ENCODE results near the gene TARBP1.
A peak's percentile ranks its signal among the peaks of the same experiment; 100 is the strongest.
"Not testable (repeated sequence)": the region's sequence is repeated elsewhere in the genome, so short reads cannot be mapped to it uniquely, and the experiment has no call there.

Gene TARBP1

GRCh38 chr1:234373959-234374254, 105.1 kb downstream of the TARBP1 start:
- peaks cover 29% of the 10 kb centered on the region for H3K36me3 ChIP-seq (ENCODE audit: control insufficient read depth, low read depth, low read length)
- H3K27me3 ChIP-seq (ENCODE audit: control insufficient read depth, insufficient read depth, low read length), result peaks cover 3% of the 10 kb centered on the region
- H3K27ac ChIP-seq (ENCODE audit: low read length), result no peak overlapping the region
- H3K9me3 ChIP-seq (ENCODE audit: control insufficient read depth, low read depth, low read length), result no peaks in the 10 kb centered on the region
- H3K4me3 ChIP-seq (ENCODE audit: low read length), result peak overlapping the region; percentile 100
- peaks cover 4% of the 10 kb centered on the region for H3K4me1 ChIP-seq (ENCODE audit: control insufficient read depth, low read depth, low read length)
- H3K9ac ChIP-seq (ENCODE audit: low read length), result peak overlapping the region; percentile 90

GRCh38 chr1:234373064-234373958, 105.7 kb downstream of the TARBP1 start, which contains the start of gene COA6:
Gene COA6, plus strand, starts transcription at chr1:234373456. Its CDS starts 11 bp downstream, at chr1:234373467.
- Histone ChIP-seq H3K9ac (ENCODE audit: low read length) (peak within 1 kb of the TSS; percentile 90), H3K27me3 (ENCODE audit: control insufficient read depth, insufficient read depth, low read length) (peaks cover 5% of the 10 kb centered on the region), H3K36me3 (ENCODE audit: control insufficient read depth, low read depth, low read length) (peaks cover 26% of the 10 kb centered on the region), H3K27ac (ENCODE audit: low read length) (peak within 1 kb of the TSS; percentile 84), H3K9me3 (ENCODE audit: control insufficient read depth, low read depth, low read length) (no peaks in the 10 kb centered on the region), H3K4me3 (ENCODE audit: low read length) (peak within 1 kb of the TSS; percentile 100), H3K4me1 (ENCODE audit: control insufficient read depth, low read depth, low read length) (peaks cover 4% of the 10 kb centered on the region)

- peak overlapping the region; percentile 100 for H3K4me3 ChIP-seq (ENCODE audit: low read length)
- peak overlapping the region; percentile 90 for H3K9ac ChIP-seq (ENCODE audit: low read length)
- peaks cover 4% of the 10 kb centered on the region for H3K4me1 ChIP-seq (ENCODE audit: control insufficient read depth, low read depth, low read length)
- H3K9me3 ChIP-seq (ENCODE audit: control insufficient read depth, low read depth, low read length), result no peaks in the 10 kb centered on the region
- peaks cover 6% of the 10 kb centered on the region for H3K27me3 ChIP-seq (ENCODE audit: control insufficient read depth, insufficient read depth, low read length)
- H3K27ac ChIP-seq (ENCODE audit: low read length), result no peak overlapping the region
- H3K36me3 ChIP-seq (ENCODE audit: control insufficient read depth, low read depth, low read length), result peaks cover 15% of the 10 kb centered on the region
Observed at GRCh38 chr1:234372011-234372757, 106.8 kb downstream of the TARBP1 start.

- peaks cover 6% of the 10 kb centered on the region for H3K27me3 ChIP-seq (ENCODE audit: control insufficient read depth, insufficient read depth, low read length)
- peaks cover 12% of the 10 kb centered on the region for H3K36me3 ChIP-seq (ENCODE audit: control insufficient read depth, low read depth, low read length)
- H3K9ac ChIP-seq (ENCODE audit: low read length), result no peak overlapping the region
- no peak overlapping the region for H3K27ac ChIP-seq (ENCODE audit: low read length)
- peaks cover 4% of the 10 kb centered on the region for H3K4me1 ChIP-seq (ENCODE audit: control insufficient read depth, low read depth, low read length)
- no peak overlapping the region for H3K4me3 ChIP-seq (ENCODE audit: low read length)
- H3K9me3 ChIP-seq (ENCODE audit: control insufficient read depth, low read depth, low read length), result no peaks in the 10 kb centered on the region
Observed at GRCh38 chr1:234371414-234371813, 107.6 kb downstream of the TARBP1 start.

GRCh38 chr1:234369784-234370183, 109.2 kb downstream of the TARBP1 start:
- peaks cover 6% of the 10 kb centered on the region for H3K27me3 ChIP-seq (ENCODE audit: control insufficient read depth, insufficient read depth, low read length)
- no peak overlapping the region for H3K9ac ChIP-seq (ENCODE audit: low read length)
- no peaks in the 10 kb centered on the region for H3K9me3 ChIP-seq (ENCODE audit: control insufficient read depth, low read depth, low read length)
- H3K27ac ChIP-seq (ENCODE audit: low read length), result no peak overlapping the region
- H3K4me3 ChIP-seq (ENCODE audit: low read length), result no peak overlapping the region
- peaks cover 4% of the 10 kb centered on the region for H3K4me1 ChIP-seq (ENCODE audit: control insufficient read depth, low read depth, low read length)
- no peaks in the 10 kb centered on the region for H3K36me3 ChIP-seq (ENCODE audit: control insufficient read depth, low read depth, low read length)

- Histone ChIP-seq H3K9ac (ENCODE audit: low read length) (no peak overlapping the region), H3K9me3 (ENCODE audit: control insufficient read depth, low read depth, low read length) (no peaks in the 10 kb centered on the region), H3K4me1 (ENCODE audit: control insufficient read depth, low read depth, low read length) (peaks cover 4% of the 10 kb centered on the region), H3K27me3 (ENCODE audit: control insufficient read depth, insufficient read depth, low read length) (peaks cover 6% of the 10 kb centered on the region), H3K27ac (ENCODE audit: low read length) (no peak overlapping the region), H3K4me3 (ENCODE audit: low read length) (no peak overlapping the region), H3K36me3 (ENCODE audit: control insufficient read depth, low read depth, low read length) (no peaks in the 10 kb centered on the region)
Observed at GRCh38 chr1:234369033-234369430, 109.9 kb downstream of the TARBP1 start.

GRCh38 chr1:234368320-234369032, 110.5 kb downstream of the TARBP1 start:
- no peaks in the 10 kb centered on the region for H3K36me3 ChIP-seq (ENCODE audit: control insufficient read depth, low read depth, low read length)
- no peak overlapping the region for H3K4me3 ChIP-seq (ENCODE audit: low read length)
- H3K9ac ChIP-seq (ENCODE audit: low read length), result no peak overlapping the region
- H3K27ac ChIP-seq (ENCODE audit: low read length), result no peak overlapping the region
- H3K4me1 ChIP-seq (ENCODE audit: control insufficient read depth, low read depth, low read length), result peaks cover 4% of the 10 kb centered on the region
- no peaks in the 10 kb centered on the region for H3K9me3 ChIP-seq (ENCODE audit: control insufficient read depth, low read depth, low read length)
- peaks cover 6% of the 10 kb centered on the region for H3K27me3 ChIP-seq (ENCODE audit: control insufficient read depth, insufficient read depth, low read length)

- Histone ChIP-seq H3K9me3 (ENCODE audit: control insufficient read depth, low read depth, low read length) (no peaks in the 10 kb centered on the region), H3K36me3 (ENCODE audit: control insufficient read depth, low read depth, low read length) (no peaks in the 10 kb centered on the region), H3K9ac (ENCODE audit: low read length) (no peak overlapping the region), H3K4me1 (ENCODE audit: control insufficient read depth, low read depth, low read length) (no peaks in the 10 kb centered on the region), H3K27me3 (ENCODE audit: control insufficient read depth, insufficient read depth, low read length) (no peaks in the 10 kb centered on the region), H3K27ac (ENCODE audit: low read length) (no peak overlapping the region), H3K4me3 (ENCODE audit: low read length) (no peak overlapping the region)
Observed at GRCh38 chr1:234362558-234362957, 116.4 kb downstream of the TARBP1 start.

- H3K36me3 ChIP-seq (ENCODE audit: control insufficient read depth, low read depth, low read length), result no peaks in the 10 kb centered on the region
- no peak overlapping the region for H3K4me3 ChIP-seq (ENCODE audit: low read length)
- no peaks in the 10 kb centered on the region for H3K4me1 ChIP-seq (ENCODE audit: control insufficient read depth, low read depth, low read length)
- no peaks in the 10 kb centered on the region for H3K27me3 ChIP-seq (ENCODE audit: control insufficient read depth, insufficient read depth, low read length)
- H3K9ac ChIP-seq (ENCODE audit: low read length), result no peak overlapping the region
- H3K9me3 ChIP-seq (ENCODE audit: control insufficient read depth, low read depth, low read length), result no peaks in the 10 kb centered on the region
- H3K27ac ChIP-seq (ENCODE audit: low read length), result no peak overlapping the region
Observed at GRCh38 chr1:234361102-234361603, 117.8 kb downstream of the TARBP1 start.

GRCh38 chr1:234357831-234358230, 121.1 kb downstream of the TARBP1 start:
- Histone ChIP-seq H3K27me3 (ENCODE audit: control insufficient read depth, insufficient read depth, low read length) (no peaks in the 10 kb centered on the region), H3K36me3 (ENCODE audit: control insufficient read depth, low read depth, low read length) (no peaks in the 10 kb centered on the region), H3K4me1 (ENCODE audit: control insufficient read depth, low read depth, low read length) (no peaks in the 10 kb centered on the region), H3K4me3 (ENCODE audit: low read length) (no peak overlapping the region), H3K9me3 (ENCODE audit: control insufficient read depth, low read depth, low read length) (no peaks in the 10 kb centered on the region), H3K27ac (ENCODE audit: low read length) (no peak overlapping the region), H3K9ac (ENCODE audit: low read length) (no peak overlapping the region)

GRCh38 chr1:234356615-234357269, 122.2 kb downstream of the TARBP1 start:
- not testable (repeated sequence) for H3K27ac ChIP-seq (ENCODE audit: low read length)

More at GRCh38 chr1:234356615-234357269, 122.2 kb downstream of the TARBP1 start:
- H3K4me1 ChIP-seq (ENCODE audit: control insufficient read depth, low read depth, low read length); H3K9me3 ChIP-seq (ENCODE audit: control insufficient read depth, low read depth, low read length); H3K4me3 ChIP-seq (ENCODE audit: low read length); H3K36me3 ChIP-seq (ENCODE audit: control insufficient read depth, low read depth, low read length); H3K27me3 ChIP-seq (ENCODE audit: control insufficient read depth, insufficient read depth, low read length); H3K9ac ChIP-seq (ENCODE audit: low read length): not testable (repeated sequence)
